Upper lobe of right lung (tissue), 1 donor: ENCODE results near the gene SLC17A1. TPM values are rescaled to one million over a fixed set of nuclear protein-coding genes. Genes with fewer than 3 reads are reported as not detected.

ENCODE experiments used
- ATAC-seq: fragments of 200-7000 bp; cut with Tn5 transposase; one replicate; pipeline ENCODE4 v1.9.1; 2020; ENCODE audit warnings: mild to moderate bottlenecking, moderate library complexity
- DNase-seq: peaks from one replicate; pipeline ENCODE4 v3.0.0-alpha.2; 2020
- H3K27ac ChIP-seq: fragments of 200-600 bp; one replicate; pipeline ENCODE4 v1.8.0; 2022
- H3K27me3 ChIP-seq: fragments of 200-600 bp; one replicate; pipeline ENCODE4 v1.8.0; 2022; ENCODE audit warnings: mild to moderate bottlenecking
- H3K36me3 ChIP-seq: fragments of 200-600 bp; one replicate; pipeline ENCODE4 v1.8.0; 2022
- H3K4me1 ChIP-seq: fragments of 200-600 bp; one replicate; pipeline ENCODE4 v1.8.0; 2022
- H3K4me3 ChIP-seq: fragments of 200-600 bp; one replicate; pipeline ENCODE4 v1.8.0; 2022; ENCODE audit warnings: mild to moderate bottlenecking
- H3K9me3 ChIP-seq: fragments of 200-600 bp; one replicate; pipeline ENCODE4 v1.8.0; 2022
- CTCF ChIP-seq: fragments of 200-600 bp; IDR thresholded peaks from one replicate; pipeline ENCODE4 v1.8.0; 2022; ENCODE audit warnings: antibody characterized with exemption
- intact Hi-C: fragments of 100-400 bp; cut with DNase I; formaldehyde crosslinking; loops from one replicate; pipeline ENCODE4 v1.11.0; 2022
- long read RNA-seq: library from polyadenylated mRNA; unstranded; transcript quantifications from one replicate; pipeline ENCODE4 v2.0.0, GENCODE V29; 2021
- total RNA-seq: library from RNA; stranded (reverse); fragmentation: NEBNext Ultra II Directional; extraction: Animal tissue kit (Norgen Biotek cat#: 25700); gene quantifications from one replicate; pipeline ENCODE4 v1.2.1, GENCODE V29; 2021
- donor health status: DM: no; HTN: yes; CAD: no; lungs with severe emphysema.

The SLC17A1 gene
- total RNA-seq: not detected
- long read RNA-seq: 0 reads

- Histone ChIP-seq H3K27me3 (no peaks in the 10 kb centered on the region), H3K36me3 (no peaks in the 10 kb centered on the region), H3K4me1 (no peaks in the 10 kb centered on the region), H3K27ac (no peak within 1 kb of the TSS), H3K9me3 (no peaks in the 10 kb centered on the region), H3K4me3 (no peak within 1 kb of the TSS)
- intact Hi-C loops: no loop called here
- no peak for DNase-seq
- TF ChIP-seq CTCF: no peak
- peak; percentile 21 for ATAC-seq
Measured at GRCh38 chr6:25831532-25832306, at the start of gene SLC17A1. Gene SLC17A1, minus strand, starts transcription at chr6:25832052. Its CDS starts 1,495 bp downstream, at chr6:25830557.

- intact Hi-C loops: no loop called here
- DNase-seq (no peak), ATAC-seq (no peak)
- no peak for TF ChIP-seq CTCF
- no peaks in the 10 kb centered on the region for H3K36me3 ChIP-seq
- H3K4me1 ChIP-seq: no peaks in the 10 kb centered on the region
- no peaks in the 10 kb centered on the region for H3K27me3 ChIP-seq
- H3K4me3 ChIP-seq: no peak overlapping the region
- H3K9me3 ChIP-seq: no peaks in the 10 kb centered on the region
- H3K27ac ChIP-seq: no peak overlapping the region
Measured at GRCh38 chr6:25880601-25881000, 48.7 kb upstream of the SLC17A1 start.

- no peak for DNase-seq
- Histone ChIP-seq H3K27me3 (no peaks in the 10 kb centered on the region), H3K27ac (no peak overlapping the region), H3K9me3 (no peaks in the 10 kb centered on the region), H3K36me3 (no peaks in the 10 kb centered on the region), H3K4me1 (no peaks in the 10 kb centered on the region), H3K4me3 (no peak overlapping the region)
- no peak for ATAC-seq
- no peak for TF ChIP-seq CTCF
- intact Hi-C loops: no loop called here
Measured at GRCh38 chr6:25878721-25879322, 47.0 kb upstream of the SLC17A1 start.

GRCh38 chr6:25875926-25876602 lies 44.2 kb upstream of the SLC17A1 start:
- no peaks in the 10 kb centered on the region for H3K9me3 ChIP-seq
- no peaks in the 10 kb centered on the region for H3K4me1 ChIP-seq
- no peaks in the 10 kb centered on the region for H3K27me3 ChIP-seq
- H3K36me3 ChIP-seq: no peaks in the 10 kb centered on the region
- no peak overlapping the region for H3K4me3 ChIP-seq
- ATAC-seq: no peak
- TF ChIP-seq CTCF: no peak
- intact Hi-C loops: no loop called here
- no peak overlapping the region for H3K27ac ChIP-seq
- DNase-seq: no peak

GRCh38 chr6:25875563-25875905 lies 43.7 kb upstream of the SLC17A1 start:
- intact Hi-C loops: no loop called here
- ATAC-seq: no peak
- no peak for TF ChIP-seq CTCF
- no peaks in the 10 kb centered on the region for H3K27me3 ChIP-seq
- H3K36me3 ChIP-seq: no peaks in the 10 kb centered on the region
- H3K27ac ChIP-seq: no peak overlapping the region
- DNase-seq: no peak
- no peaks in the 10 kb centered on the region for H3K9me3 ChIP-seq
- H3K4me1 ChIP-seq: no peaks in the 10 kb centered on the region
- H3K4me3 ChIP-seq: no peak overlapping the region
